Endodermal cell (in vitro differentiated cells): ENCODE data around the gene DNM1. TPM values are rescaled to one million over a fixed set of nuclear protein-coding genes. Genes with fewer than 3 reads are reported as not detected.
A peak's percentile ranks its signal among the peaks of the same experiment; 100 is the strongest.

Source experiments
- DNase-seq: peaks from one replicate; pipeline ENCODE4 v3.0.0-alpha.2; 2017
- H3K27ac ChIP-seq: 2 replicates; pipeline ENCODE4 v1.5.1; 2013; ENCODE audit warnings: mild to moderate bottlenecking, low read depth, low read length, moderate library complexity
- H3K27me3 ChIP-seq: 2 replicates; pipeline ENCODE4 v1.6.1; 2013; ENCODE audit warnings: mild to moderate bottlenecking, low read length, moderate library complexity; ENCODE audit not compliant: insufficient read depth, control insufficient read depth, poor library complexity, severe bottlenecking
- H3K36me3 ChIP-seq: 2 replicates; pipeline ENCODE4 v1.7.0; 2013; ENCODE audit warnings: mild to moderate bottlenecking, low read length, moderate library complexity; ENCODE audit not compliant: control insufficient read depth, insufficient read depth
- H3K4me1 ChIP-seq: one replicate; pipeline ENCODE4 v1.7.0; 2013; ENCODE audit warnings: low read length; ENCODE audit not compliant: control insufficient read depth, insufficient read depth
- H3K4me3 ChIP-seq: 2 replicates; pipeline ENCODE4 v1.5.1; 2013; ENCODE audit warnings: mild to moderate bottlenecking, low read length, moderate library complexity
- H3K9ac ChIP-seq: 2 replicates; pipeline ENCODE4 v1.6.1; 2013; ENCODE audit warnings: mild to moderate bottlenecking, low read length, moderate library complexity; ENCODE audit not compliant: poor library complexity, severe bottlenecking; ENCODE audit errors: extremely low read depth
- H3K9me3 ChIP-seq: 2 replicates; pipeline ENCODE4 v1.6.1; 2013; ENCODE audit warnings: mild to moderate bottlenecking, low read length, moderate library complexity; ENCODE audit not compliant: control insufficient read depth
- H3K27ac Mint-ChIP-seq: 2 replicates; pipeline ENCODE4 v1.8.0; 2020; ENCODE audit warnings: mixed read lengths
- H3K27me3 Mint-ChIP-seq: 2 replicates; pipeline ENCODE4 v1.8.0; 2021; ENCODE audit warnings: mild to moderate bottlenecking, mixed read lengths; ENCODE audit not compliant: insufficient read depth
- H3K36me3 Mint-ChIP-seq: 2 replicates; pipeline ENCODE4 v1.8.0; 2020; ENCODE audit warnings: low read depth, mixed read lengths
- H3K4me1 Mint-ChIP-seq: 2 replicates; pipeline ENCODE4 v1.8.0; 2020; ENCODE audit warnings: mixed read lengths
- H3K4me3 Mint-ChIP-seq: 2 replicates; pipeline ENCODE4 v1.8.0; 2020; ENCODE audit warnings: mild to moderate bottlenecking, moderate library complexity, mixed read lengths
- H3K9me3 Mint-ChIP-seq: 2 replicates; pipeline ENCODE4 v1.8.0; 2020; ENCODE audit warnings: mild to moderate bottlenecking, mixed read lengths
- WGBS, 2 experiments: methylation state at CpG; one replicate each; pipeline versions ENCODE4 v1.1.5 to v1.1.7; 2013; ENCODE audit warnings: missing lambda C conversion rate in 2 of 2, mixed read lengths in 1 of 2; ENCODE audit not compliant: insufficient coverage in 1 of 2, insufficient read length in 1 of 2; 5-methylcytosine and 5-hydroxymethylcytosine counted together
- total RNA-seq, 2 donors: library from RNA; stranded (reverse); fragmentation: NEBNext Ultra II Directional in 1 of 2; extraction: Animal tissue kit (Norgen Biotek cat#: 25700) in 1 of 2; gene quantifications; 2 replicates in 1 of 2; 3 replicates in 1 of 2; pipeline ENCODE4 v1.2.1, GENCODE V29; 2021
- TF ChIP-seq, protein P1 (sequence below): fragments of 200-600 bp; sonication (generic); conservative IDR thresholded peaks from 2 replicates; pipeline ENCODE4 v1.5.0; 2021; ENCODE audit warnings: antibody characterized with exemption, mild to moderate bottlenecking

The DNM1 gene
- total RNA-seq, 2 donors from 2014 or later: 55.8 to 147 TPM

DNA sequence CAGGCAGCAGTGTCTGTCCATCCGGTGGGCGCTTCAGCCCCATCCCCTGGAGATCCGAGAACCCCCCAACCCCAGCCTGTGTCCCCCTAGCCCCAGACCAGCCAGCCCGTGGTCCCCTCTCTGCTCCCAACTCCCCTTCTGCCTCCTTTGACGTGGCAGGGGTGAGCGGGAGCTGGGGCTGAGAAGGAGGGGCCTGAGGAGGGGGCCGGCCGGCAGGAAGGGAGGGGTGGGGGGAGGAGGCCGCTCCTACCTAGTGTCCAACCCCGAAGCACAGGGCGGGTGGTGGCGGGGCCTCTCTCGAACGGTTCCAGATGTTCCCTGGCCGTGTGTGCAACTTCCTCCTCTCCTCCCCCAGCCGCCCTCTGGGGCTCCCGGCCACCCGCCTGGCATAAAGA lies 41.7 kb downstream of the DNM1 start:
- H3K27ac ChIP-seq: no peak overlapping the region
- H3K36me3 ChIP-seq: peaks cover 7% of the 10 kb centered on the region
- 57 to 73% methylated on average over 4 to 15 of the region's 18 CpGs for WGBS, 2 experiments
- peaks cover 4% of the 10 kb centered on the region for H3K4me1 Mint-ChIP-seq
- H3K4me3 ChIP-seq: no peak overlapping the region
- H3K27ac Mint-ChIP-seq: no peak overlapping the region
- H3K9ac ChIP-seq: no peak overlapping the region
- H3K9me3 Mint-ChIP-seq: no peaks in the 10 kb centered on the region
- DNase-seq: peak; percentile 79
- TF ChIP-seq, protein P1, sequence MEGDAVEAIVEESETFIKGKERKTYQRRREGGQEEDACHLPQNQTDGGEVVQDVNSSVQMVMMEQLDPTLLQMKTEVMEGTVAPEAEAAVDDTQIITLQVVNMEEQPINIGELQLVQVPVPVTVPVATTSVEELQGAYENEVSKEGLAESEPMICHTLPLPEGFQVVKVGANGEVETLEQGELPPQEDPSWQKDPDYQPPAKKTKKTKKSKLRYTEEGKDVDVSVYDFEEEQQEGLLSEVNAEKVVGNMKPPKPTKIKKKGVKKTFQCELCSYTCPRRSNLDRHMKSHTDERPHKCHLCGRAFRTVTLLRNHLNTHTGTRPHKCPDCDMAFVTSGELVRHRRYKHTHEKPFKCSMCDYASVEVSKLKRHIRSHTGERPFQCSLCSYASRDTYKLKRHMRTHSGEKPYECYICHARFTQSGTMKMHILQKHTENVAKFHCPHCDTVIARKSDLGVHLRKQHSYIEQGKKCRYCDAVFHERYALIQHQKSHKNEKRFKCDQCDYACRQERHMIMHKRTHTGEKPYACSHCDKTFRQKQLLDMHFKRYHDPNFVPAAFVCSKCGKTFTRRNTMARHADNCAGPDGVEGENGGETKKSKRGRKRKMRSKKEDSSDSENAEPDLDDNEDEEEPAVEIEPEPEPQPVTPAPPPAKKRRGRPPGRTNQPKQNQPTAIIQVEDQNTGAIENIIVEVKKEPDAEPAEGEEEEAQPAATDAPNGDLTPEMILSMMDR: no peak
- H3K4me1 ChIP-seq: no peaks in the 10 kb centered on the region
- H3K36me3 Mint-ChIP-seq: no peaks in the 10 kb centered on the region
- H3K9me3 ChIP-seq: no peaks in the 10 kb centered on the region
- H3K27me3 ChIP-seq: no peaks in the 10 kb centered on the region
- peaks cover 14% of the 10 kb centered on the region for H3K27me3 Mint-ChIP-seq
- no peak overlapping the region for H3K4me3 Mint-ChIP-seq

DNA sequence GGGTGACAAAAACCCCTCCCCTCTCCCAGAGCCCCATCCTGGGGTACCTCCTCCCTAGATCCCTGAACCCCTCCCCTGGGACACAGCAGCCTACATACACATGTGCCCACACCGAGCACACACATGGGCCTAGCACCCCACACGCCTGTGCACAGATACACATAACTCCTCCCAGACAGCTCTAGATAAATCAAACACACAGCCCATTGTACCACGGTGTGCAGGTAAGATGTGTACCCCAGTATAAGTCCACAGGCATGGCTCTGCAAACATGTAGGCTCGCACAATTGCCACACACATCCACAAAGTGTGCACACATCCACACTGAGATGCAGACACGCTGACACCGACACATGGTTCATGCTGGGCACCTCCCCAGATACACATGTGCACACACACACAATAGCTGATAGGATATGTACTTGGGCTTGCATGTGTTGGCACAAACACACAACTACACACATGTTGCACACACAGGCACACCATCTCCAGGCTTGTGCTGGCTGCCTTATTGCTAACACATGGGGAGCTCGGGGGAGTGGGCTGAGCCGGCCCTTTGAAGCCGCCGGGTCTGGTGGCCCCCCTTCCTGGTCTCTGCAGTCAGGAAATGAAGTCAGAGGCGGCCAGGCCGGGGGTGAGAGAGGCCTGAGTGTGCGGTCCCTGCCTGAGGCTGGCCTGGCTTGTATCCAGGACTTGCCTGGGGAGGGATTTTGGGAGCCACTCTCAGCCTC lies 42.4 kb downstream of the DNM1 start:
- peaks cover 16% of the 10 kb centered on the region for H3K27me3 Mint-ChIP-seq
- no peak overlapping the region for H3K9ac ChIP-seq
- H3K27ac ChIP-seq: peak overlapping the region; percentile 72
- H3K4me1 Mint-ChIP-seq: peaks cover 6% of the 10 kb centered on the region
- peaks cover 5% of the 10 kb centered on the region for H3K36me3 ChIP-seq
- H3K9me3 Mint-ChIP-seq: no peaks in the 10 kb centered on the region
- H3K36me3 Mint-ChIP-seq: no peaks in the 10 kb centered on the region
- H3K4me3 Mint-ChIP-seq: no peak overlapping the region
- H3K27ac Mint-ChIP-seq: no peak overlapping the region
- no peaks in the 10 kb centered on the region for H3K27me3 ChIP-seq
- peak; percentile 76 for DNase-seq
- no peak overlapping the region for H3K4me3 ChIP-seq
- H3K9me3 ChIP-seq: no peaks in the 10 kb centered on the region
- WGBS, 2 experiments: 75 to 90% methylated on average over 5 to 13 of the region's 13 CpGs
- H3K4me1 ChIP-seq: no peaks in the 10 kb centered on the region
- TF ChIP-seq, protein P1: no peak

DNA sequence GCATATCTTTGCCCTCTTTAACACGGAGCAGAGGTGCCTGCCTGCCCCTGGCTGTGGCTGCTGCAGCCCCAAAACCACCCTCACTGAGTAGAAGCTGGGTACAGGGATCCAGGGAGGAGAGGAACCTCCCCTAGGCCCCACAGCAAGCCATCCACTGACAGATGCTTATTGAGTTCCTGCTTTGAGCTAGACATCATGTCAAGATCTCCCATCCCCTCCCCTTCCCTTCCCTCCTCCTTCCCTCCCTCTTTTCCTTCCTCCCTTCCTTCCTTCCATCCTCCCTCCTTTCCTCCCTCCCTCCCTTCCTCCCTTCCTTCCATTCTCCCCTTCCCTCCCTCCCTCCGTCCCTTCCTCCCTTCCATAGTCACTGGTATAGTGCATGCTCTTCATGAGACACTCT lies 43.3 kb downstream of the DNM1 start:
- H3K27me3 ChIP-seq: no peaks in the 10 kb centered on the region
- Mint-ChIP-seq H3K27ac (no peak overlapping the region), H3K9me3 (no peaks in the 10 kb centered on the region), H3K4me1 (peaks cover 9% of the 10 kb centered on the region), H3K36me3 (no peaks in the 10 kb centered on the region), H3K27me3 (peaks cover 19% of the 10 kb centered on the region), H3K4me3 (no peak overlapping the region)
- H3K9ac ChIP-seq: no peak overlapping the region
- peaks cover 5% of the 10 kb centered on the region for H3K36me3 ChIP-seq
- H3K4me1 ChIP-seq: no peaks in the 10 kb centered on the region
- WGBS, 2 experiments: 78 to 86% methylated on average over 2 of the region's 2 CpGs
- DNase-seq: peak; percentile 38
- no peaks in the 10 kb centered on the region for H3K9me3 ChIP-seq
- H3K4me3 ChIP-seq: no peak overlapping the region
- H3K27ac ChIP-seq: peak overlapping the region; percentile 49
- TF ChIP-seq, protein P1: no peak
